ENCODE measurements around the gene SEC16A. TPM values are rescaled to one million over a fixed set of nuclear protein-coding genes. Genes with fewer than 3 reads are reported as not detected.

Gene SEC16A
- total and polyA plus RNA-seq, 2 donors (not counting 3 experiments of a cell fraction or from before 2014, with no cell fraction given) = 34.5 to 80.6 TPM

- Histone ChIP-seq H3K4me3 (replicated peaks in 1 of 3; ENCODE audit: insufficient read depth in 1 of 3, low read depth in 1 of 3, low read length in 3 of 3) (no peak overlapping the region), H3K9me3 (replicated peaks; ENCODE audit: control insufficient read depth, insufficient read depth, low read length) (no peaks in the 10 kb centered on the region), H3K4me2 (ENCODE audit: insufficient read depth, low read length) (no peak overlapping the region), H3K9ac (replicated peaks; ENCODE audit: extremely low read depth, insufficient read depth, low read length) (no peak overlapping the region), H3K36me3 (ENCODE audit: control insufficient read depth in 2 of 2, extremely low read depth in 1 of 2, insufficient read depth in 2 of 2, low read length in 2 of 2) (no peaks in the 10 kb centered on the region), H3K27me3 (ENCODE audit: control insufficient read depth in 2 of 2, insufficient read depth in 2 of 2, low read length in 2 of 2) (no peaks in the 10 kb centered on the region), H2AFZ (ENCODE audit: low read depth, low read length) (no peak overlapping the region), H4K20me1 (replicated peaks; ENCODE audit: control insufficient read depth, extremely low read depth, insufficient read depth, low read length) (no peaks in the 10 kb centered on the region), H3K4me1 (ENCODE audit: control insufficient read depth, extremely low read depth, insufficient read depth, low read length) (peaks cover 8% of the 10 kb centered on the region), H3K79me2 (ENCODE audit: control insufficient read depth, insufficient read depth, low read length) (no peaks in the 10 kb centered on the region), H3K9me1 (replicated peaks; ENCODE audit: control insufficient read depth, extremely low read depth, insufficient read depth, low read length) (no peaks in the 10 kb centered on the region), H3K27ac (ENCODE audit: insufficient read depth, low read depth, low read length) (no peak overlapping the region)
- ChIA-PET POLR2A (interaction anchor here (1.9 kb wide), 1 partner anchor 138 kb away, joined by 4 read pairs; no protein-coding TSS in a partner anchor), CTCF (interaction anchor here (0.6 to 8.5 kb wide), 13 partner anchors 10 to 213 kb away, joined by 3 to 261 read pairs (median 5); partner anchors contain the start of gene NOTCH1)
- no TSS peak for BruUV-seq (replicated peaks)
- intact Hi-C loops (cut with micrococcal nuclease) (loop anchor here (1.0 kb wide), 1 partner anchor 138 kb away; no protein-coding TSS in a partner anchor), dilution Hi-C loops (cut with MboI; ENCODE audit: extremely low pct_ligation_motif_present, low sequenced_read_pairs) (loop anchor here (10.0 kb wide), 1 partner anchor 67 kb away; no protein-coding TSS in a partner anchor)
- no peak for FAIRE-seq
- no peak for DNase-seq (ENCODE audit: low read depth, low spot score)
- TF ChIP-seq EZH2 (IDR thresholded peaks at IDR 0.05; ENCODE audit: borderline replicate concordance, low read depth, low read length, severe bottlenecking) = no peak
Observed at GRCh38 chr9:136487672-136488071, 4.8 kb upstream of the SEC16A start.

- dilution Hi-C loops (cut with MboI; ENCODE audit: extremely low pct_ligation_motif_present, low sequenced_read_pairs) (loop anchor here (10.0 kb wide), 1 partner anchor 68 kb away; no protein-coding TSS in a partner anchor), intact Hi-C loops (cut with micrococcal nuclease) (no loop called here)
- no peak for TF ChIP-seq CTCF (IDR thresholded peaks at IDR 0.05; ENCODE audit: extremely low read depth in 1 of 2, insufficient read depth in 1 of 2, low read depth in 1 of 2, low read length in 2 of 2)
- no peak for TF ChIP-seq EZH2 (IDR thresholded peaks at IDR 0.05; ENCODE audit: borderline replicate concordance, low read depth, low read length, severe bottlenecking)
- no peak for TF ChIP-seq POLR2AphosphoS5 (IDR thresholded peaks at IDR 0.05; ENCODE audit: insufficient read depth, low read depth, low read length)
- no peak for TF ChIP-seq POLR2A (IDR thresholded peaks at IDR 0.05; ENCODE audit: low read depth, low read length)
- TF ChIP-seq JUN (IDR thresholded peaks at IDR 0.05; ENCODE audit: borderline replicate concordance, insufficient read depth, insufficient read length, low read depth) = no peak
- no peak for TF ChIP-seq MYC (IDR thresholded peaks at IDR 0.05; ENCODE audit: low read depth, low read length)
- TF ChIP-seq MAX (IDR thresholded peaks at IDR 0.05; ENCODE audit: insufficient read depth, insufficient read length) = no peak
- no peak for TF ChIP-seq GATA2 (IDR thresholded peaks at IDR 0.05; ENCODE audit: insufficient read depth, insufficient read length, low read depth, low read length)
- Histone ChIP-seq H3K4me3 (replicated peaks in 1 of 3; ENCODE audit: insufficient read depth in 1 of 3, low read depth in 1 of 3, low read length in 3 of 3) (no peak overlapping the region), H3K9ac (replicated peaks; ENCODE audit: extremely low read depth, insufficient read depth, low read length) (no peak overlapping the region), H3K27me3 (ENCODE audit: control insufficient read depth in 2 of 2, insufficient read depth in 2 of 2, low read length in 2 of 2) (no peaks in the 10 kb centered on the region), H2AFZ (ENCODE audit: low read depth, low read length) (no peak overlapping the region), H3K9me1 (replicated peaks; ENCODE audit: control insufficient read depth, extremely low read depth, insufficient read depth, low read length) (no peaks in the 10 kb centered on the region), H3K27ac (ENCODE audit: insufficient read depth, low read depth, low read length) (no peak overlapping the region), H3K4me2 (ENCODE audit: insufficient read depth, low read length) (no peak overlapping the region), H3K79me2 (ENCODE audit: control insufficient read depth, insufficient read depth, low read length) (peaks cover 6% of the 10 kb centered on the region), H4K20me1 (replicated peaks; ENCODE audit: control insufficient read depth, extremely low read depth, insufficient read depth, low read length) (no peaks in the 10 kb centered on the region), H3K4me1 (ENCODE audit: control insufficient read depth, extremely low read depth, insufficient read depth, low read length) (peaks cover 8% of the 10 kb centered on the region), H3K36me3 (ENCODE audit: control insufficient read depth in 2 of 2, extremely low read depth in 1 of 2, insufficient read depth in 2 of 2, low read length in 2 of 2) (no peaks in the 10 kb centered on the region), H3K9me3 (replicated peaks; ENCODE audit: control insufficient read depth, insufficient read depth, low read length) (no peaks in the 10 kb centered on the region)
- no TSS peak for BruUV-seq (replicated peaks)
- CTCF ChIA-PET = interaction anchor here (1.3 to 8.5 kb wide), 9 partner anchors 17 to 157 kb away, joined by 3 to 261 read pairs (median 15); no protein-coding TSS in a partner anchor
- POLR2A ChIA-PET = interaction anchor here (1.9 kb wide), 1 partner anchor 138 kb away, joined by 4 read pairs; no protein-coding TSS in a partner anchor
- FAIRE-seq = no peak
- no peak for DNase-seq (ENCODE audit: low read depth, low spot score)
Observed at GRCh38 chr9:136486823-136487620, 4.2 kb upstream of the SEC16A start.

Measured in endothelial cell of umbilical vein (primary cell).